A549 (cell line): ENCODE results near the gene C3orf18. TPM values are rescaled to one million over a fixed set of nuclear protein-coding genes. Genes with fewer than 3 reads are reported as not detected.
A peak's percentile ranks its signal among the peaks of the same experiment; 100 is the strongest.

ENCODE experiments used
- ATAC-seq, 2 experiments: fragments of 200-7000 bp in 1 of 2; fragments of >200 bp in 1 of 2; cut with Nextera tagmentation in 1 of 2; cut with Tn5 transposase in 1 of 2; 3 replicates each; pipeline versions ENCODE4 v1.8.0 to v1.9.1; 2018 to 2020; ENCODE audit warnings: mild to moderate bottlenecking in 1 of 2, moderate library complexity in 1 of 2
- CTCF ChIA-PET: fragments of 300-600 bp; sonication (Branson Sonifier 250); formaldehyde crosslinking; extraction: SDS; loops from one replicate; lab custom pipeline; 2021; ENCODE audit warnings: antibody characterized with exemption, inconsistent platforms; lab: Yijun Ruan, JAX
- POLR2A ChIA-PET: fragments of 350-600 bp; formaldehyde crosslinking; extraction: SDS; loops from one replicate; lab custom pipeline; 2021; ENCODE audit warnings: antibody characterized with exemption, inconsistent platforms; lab: Yijun Ruan, JAX
- DNase-seq, 2 experiments: peaks; one replicate each; pipeline versions ENCODE4 v3.0.0 to v3.0.0-alpha.2; 2011 to 2016; ENCODE audit warnings: low read depth in 1 of 2, low spot score in 1 of 2
- FAIRE-seq: peaks from 2 replicates; lab custom pipeline; 2011; peaks lifted over from hg19 to GRCh38; lab: Jason Lieb, UNC
- H3K27ac ChIP-seq, 2 experiments: fragments of >200 bp; sonication (Bioruptor Twin); formaldehyde crosslinking; 3 replicates each; pipeline ENCODE4 v1.5.1; 2016 to 2017
- H3K4me1 ChIP-seq: fragments of >200 bp; sonication (Bioruptor Twin); formaldehyde crosslinking; 3 replicates; pipeline ENCODE4 v1.6.1; 2016
- H3K4me2 ChIP-seq: fragments of >200 bp; sonication (Bioruptor Twin); formaldehyde crosslinking; 3 replicates; pipeline ENCODE4 v1.6.1; 2016
- H3K4me3 ChIP-seq: fragments of >200 bp; sonication (Bioruptor Twin); formaldehyde crosslinking; 3 replicates; pipeline ENCODE4 v1.5.1; 2016
- H3K9me3 ChIP-seq: fragments of >200 bp; sonication (Bioruptor Twin); formaldehyde crosslinking; 3 replicates; pipeline ENCODE4 v1.6.1; 2016
- CBX2 ChIP-seq: fragments of 200-600 bp; sonication (generic); IDR thresholded peaks from 2 replicates; pipeline ENCODE4 v1.6.1; 2016; ENCODE audit warnings: low read depth, mild to moderate bottlenecking, borderline replicate concordance
- CBX8 ChIP-seq: fragments of 200-600 bp; sonication (generic); IDR thresholded peaks from 2 replicates; pipeline ENCODE4 v1.6.1; 2016
- EHMT2 ChIP-seq: fragments of 200-600 bp; sonication (generic); IDR thresholded peaks from 2 replicates; pipeline ENCODE4 v1.6.1; 2016; ENCODE audit warnings: antibody characterized with exemption, low read depth, mild to moderate bottlenecking, moderate library complexity
- FOSL2 ChIP-seq, 2 experiments: fragments of 450-650 bp in 1 of 2; fragments of >200 bp in 1 of 2; sonication (Bioruptor Twin) in 1 of 2; formaldehyde crosslinking; IDR thresholded peaks; 2 replicates each; pipeline versions ENCODE4 v1.5.0 to v1.6.1; 2016 to 2020; ENCODE audit warnings: mild to moderate bottlenecking in 1 of 2, moderate library complexity in 1 of 2
- FOXS1 ChIP-seq: fragments of 250-450 bp; sonication (Bioruptor Pico); IDR thresholded peaks from 2 replicates; pipeline ENCODE4 v1.5.0; 2020; ENCODE audit warnings: mild to moderate bottlenecking, moderate library complexity
- HOXA7 ChIP-seq: fragments of 250-450 bp; sonication (Bioruptor Pico); IDR thresholded peaks from 2 replicates; pipeline ENCODE4 v1.5.0; 2020; ENCODE audit warnings: mild to moderate bottlenecking, moderate library complexity
- HOXB5 ChIP-seq: fragments of 250-450 bp; sonication (Bioruptor Pico); IDR thresholded peaks from 2 replicates; pipeline ENCODE4 v1.5.0; 2020; ENCODE audit warnings: mild to moderate bottlenecking, moderate library complexity
- KDM5A ChIP-seq: fragments of 200-600 bp; sonication (generic); IDR thresholded peaks from 2 replicates; pipeline ENCODE4 v1.6.1; 2016; ENCODE audit warnings: antibody characterized with exemption, mild to moderate bottlenecking
- MYC ChIP-seq: IDR thresholded peaks from 2 replicates; pipeline ENCODE4 v1.6.1; 2012; ENCODE audit warnings: mild to moderate bottlenecking, inconsistent platforms, low read length, improper control_type of control experiment, borderline replicate concordance
- POLR2A ChIP-seq: IDR thresholded peaks from 2 replicates; pipeline ENCODE4 v1.6.1; 2012; ENCODE audit warnings: mild to moderate bottlenecking, low read length
- RAD21 ChIP-seq, 2 experiments: fragments of >200 bp in 1 of 2; sonication (Bioruptor Twin) in 1 of 2; formaldehyde crosslinking in 1 of 2; IDR thresholded peaks in 1 of 2; conservative IDR thresholded peaks in 1 of 2; 2 replicates in 1 of 2; 3 replicates in 1 of 2; pipeline ENCODE4 v1.6.1; 2012 to 2018; ENCODE audit warnings: inconsistent platforms in 1 of 2
- RFX5 ChIP-seq: fragments of 450-650 bp; IDR thresholded peaks from 2 replicates; pipeline ENCODE4 v1.7.1; 2014; ENCODE audit warnings: antibody characterized with exemption, mild to moderate bottlenecking, moderate library complexity
- SMC3 ChIP-seq: fragments of >200 bp; sonication (Bioruptor Twin); formaldehyde crosslinking; IDR thresholded peaks from 3 replicates; pipeline ENCODE4 v1.6.1; 2018; ENCODE audit warnings: inconsistent platforms
- TFCP2L1 ChIP-seq: fragments of 250-450 bp; sonication (Bioruptor Pico); IDR thresholded peaks from 2 replicates; pipeline ENCODE4 v1.5.0; 2021; ENCODE audit warnings: mild to moderate bottlenecking
- TP53 ChIP-seq: fragments of 250-450 bp; sonication (Bioruptor Pico); IDR thresholded peaks from 2 replicates; pipeline ENCODE4 v1.5.0; 2021; ENCODE audit warnings: mild to moderate bottlenecking, moderate library complexity
- WGBS: methylation state at CpG from one replicate; pipeline ENCODE4 v1.1.6; 2017; ENCODE audit errors: missing lambda C conversion rate; 5-methylcytosine and 5-hydroxymethylcytosine counted together
- polyA plus RNA-seq, 4 experiments: library from polyadenylated mRNA; depleted of rRNA in 3 of 4; stranded (reverse); fragments of >200 nt; fragmentation: RNase III in 1 of 4; extraction: RNeasy Plus Mini Kit Qiagen cat#74134 plus additional on column Dnase treatment in 1 of 4; gene quantifications; 2 replicates in 3 of 4; 3 replicates in 1 of 4; pipeline ENCODE4 v1.2.3, GENCODE V29; 2011 to 2017
- TF ChIP-seq, protein P1 (sequence below): IDR thresholded peaks from 2 replicates; pipeline ENCODE4 v1.6.1; 2012
- TF ChIP-seq, protein P2 (sequence below): fragments of >200 bp; sonication (Bioruptor Twin); formaldehyde crosslinking; IDR thresholded peaks from 3 replicates; pipeline ENCODE4 v1.6.1; 2016
- TF ChIP-seq, protein P3 (sequence below): fragments of >200 bp; sonication (Bioruptor Twin); formaldehyde crosslinking; IDR thresholded peaks from 3 replicates; pipeline ENCODE4 v1.5.1; 2016

The C3orf18 gene
- polyA plus RNA-seq, 2 of the 4 experiments (the other 2 are of a cell fraction) = 3.4 to 5.4 TPM

DNA sequence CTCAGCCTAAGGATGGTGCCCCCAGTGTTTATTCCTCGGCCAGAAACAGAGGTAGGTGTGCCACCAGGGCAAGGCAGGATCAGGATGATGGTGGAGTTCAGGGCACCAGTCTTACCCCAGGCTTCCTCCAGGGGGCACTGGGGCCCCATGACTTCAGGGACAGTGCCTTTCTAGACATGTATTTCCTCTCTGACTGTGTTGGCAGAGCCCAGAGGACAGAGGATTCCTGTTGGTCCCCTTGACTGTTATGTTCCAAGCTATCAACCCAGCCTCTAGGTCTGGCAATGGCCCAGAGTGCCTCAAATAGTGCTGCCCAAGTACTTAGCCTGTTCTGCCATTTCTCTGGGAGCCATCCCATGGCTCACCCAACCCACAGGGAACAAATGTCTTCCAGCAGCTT, 4.6 kb upstream of the C3orf18 start:
- H3K9me3 ChIP-seq = no peaks in the 10 kb centered on the region
- H3K4me1 ChIP-seq = peaks cover 17% of the 10 kb centered on the region
- CTCF ChIA-PET = interaction anchor here (0.7 to 22.5 kb wide), 16 partner anchors 9 to 817 kb away, joined by 3 to 375 read pairs (median 4); partner anchors contain the start of genes CISH and MAPKAPK3
- no peak overlapping the region for H3K27ac ChIP-seq
- peak; percentile 35 to 53; a peak in 3 of 6 replicates for ATAC-seq
- no CpG with 5 or more reads among the region's 1 CpG for WGBS
- no peak for TF ChIP-seq EHMT2
- no peak for TF ChIP-seq TFCP2L1 (CRISPR knock-in tag)
- no peak for TF ChIP-seq HOXA7 (CRISPR knock-in tag)
- no peak for TF ChIP-seq KDM5A
- peak; percentile 88 for TF ChIP-seq SMC3
- TF ChIP-seq, protein P1, sequence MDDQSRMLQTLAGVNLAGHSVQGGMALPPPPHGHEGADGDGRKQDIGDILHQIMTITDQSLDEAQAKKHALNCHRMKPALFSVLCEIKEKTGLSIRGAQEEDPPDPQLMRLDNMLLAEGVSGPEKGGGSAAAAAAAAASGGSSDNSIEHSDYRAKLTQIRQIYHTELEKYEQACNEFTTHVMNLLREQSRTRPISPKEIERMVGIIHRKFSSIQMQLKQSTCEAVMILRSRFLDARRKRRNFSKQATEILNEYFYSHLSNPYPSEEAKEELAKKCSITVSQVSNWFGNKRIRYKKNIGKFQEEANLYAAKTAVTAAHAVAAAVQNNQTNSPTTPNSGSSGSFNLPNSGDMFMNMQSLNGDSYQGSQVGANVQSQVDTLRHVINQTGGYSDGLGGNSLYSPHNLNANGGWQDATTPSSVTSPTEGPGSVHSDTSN = no peak
- TF ChIP-seq CBX8 = no peak
- no peak for TF ChIP-seq RFX5
- no peak for TF ChIP-seq HOXB5 (CRISPR knock-in tag)
- no peak for TF ChIP-seq TP53 (CRISPR knock-in tag)
- TF ChIP-seq FOSL2 (IDR thresholded peaks at IDR 0.05) = no peak
- TF ChIP-seq FOSL2 (CRISPR knock-in tag; IDR thresholded peaks at IDR 0.05) = no peak
- no peak for TF ChIP-seq MYC
- no peak for TF ChIP-seq CBX2
- no peak for TF ChIP-seq FOXS1 (CRISPR knock-in tag)
- TF ChIP-seq RAD21 (conservative IDR thresholded peaks at IDR 0.05 in 1 of 2, IDR thresholded peaks at IDR 0.05 in 1 of 2) = peak; percentile 83 to 90
- no peak for TF ChIP-seq POLR2A
- TF ChIP-seq, protein P2, sequence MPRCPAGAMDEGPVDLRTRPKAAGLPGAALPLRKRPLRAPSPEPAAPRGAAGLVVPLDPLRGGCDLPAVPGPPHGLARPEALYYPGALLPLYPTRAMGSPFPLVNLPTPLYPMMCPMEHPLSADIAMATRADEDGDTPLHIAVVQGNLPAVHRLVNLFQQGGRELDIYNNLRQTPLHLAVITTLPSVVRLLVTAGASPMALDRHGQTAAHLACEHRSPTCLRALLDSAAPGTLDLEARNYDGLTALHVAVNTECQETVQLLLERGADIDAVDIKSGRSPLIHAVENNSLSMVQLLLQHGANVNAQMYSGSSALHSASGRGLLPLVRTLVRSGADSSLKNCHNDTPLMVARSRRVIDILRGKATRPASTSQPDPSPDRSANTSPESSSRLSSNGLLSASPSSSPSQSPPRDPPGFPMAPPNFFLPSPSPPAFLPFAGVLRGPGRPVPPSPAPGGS = no peak
- TF ChIP-seq, protein P3, sequence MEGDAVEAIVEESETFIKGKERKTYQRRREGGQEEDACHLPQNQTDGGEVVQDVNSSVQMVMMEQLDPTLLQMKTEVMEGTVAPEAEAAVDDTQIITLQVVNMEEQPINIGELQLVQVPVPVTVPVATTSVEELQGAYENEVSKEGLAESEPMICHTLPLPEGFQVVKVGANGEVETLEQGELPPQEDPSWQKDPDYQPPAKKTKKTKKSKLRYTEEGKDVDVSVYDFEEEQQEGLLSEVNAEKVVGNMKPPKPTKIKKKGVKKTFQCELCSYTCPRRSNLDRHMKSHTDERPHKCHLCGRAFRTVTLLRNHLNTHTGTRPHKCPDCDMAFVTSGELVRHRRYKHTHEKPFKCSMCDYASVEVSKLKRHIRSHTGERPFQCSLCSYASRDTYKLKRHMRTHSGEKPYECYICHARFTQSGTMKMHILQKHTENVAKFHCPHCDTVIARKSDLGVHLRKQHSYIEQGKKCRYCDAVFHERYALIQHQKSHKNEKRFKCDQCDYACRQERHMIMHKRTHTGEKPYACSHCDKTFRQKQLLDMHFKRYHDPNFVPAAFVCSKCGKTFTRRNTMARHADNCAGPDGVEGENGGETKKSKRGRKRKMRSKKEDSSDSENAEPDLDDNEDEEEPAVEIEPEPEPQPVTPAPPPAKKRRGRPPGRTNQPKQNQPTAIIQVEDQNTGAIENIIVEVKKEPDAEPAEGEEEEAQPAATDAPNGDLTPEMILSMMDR = peak; percentile 64
- POLR2A ChIA-PET = no interaction called here
- DNase-seq = peak; percentile 55 to 71
- FAIRE-seq = no peak
- H3K4me3 ChIP-seq = no peak overlapping the region
- H3K4me2 ChIP-seq = no peak overlapping the region

DNA sequence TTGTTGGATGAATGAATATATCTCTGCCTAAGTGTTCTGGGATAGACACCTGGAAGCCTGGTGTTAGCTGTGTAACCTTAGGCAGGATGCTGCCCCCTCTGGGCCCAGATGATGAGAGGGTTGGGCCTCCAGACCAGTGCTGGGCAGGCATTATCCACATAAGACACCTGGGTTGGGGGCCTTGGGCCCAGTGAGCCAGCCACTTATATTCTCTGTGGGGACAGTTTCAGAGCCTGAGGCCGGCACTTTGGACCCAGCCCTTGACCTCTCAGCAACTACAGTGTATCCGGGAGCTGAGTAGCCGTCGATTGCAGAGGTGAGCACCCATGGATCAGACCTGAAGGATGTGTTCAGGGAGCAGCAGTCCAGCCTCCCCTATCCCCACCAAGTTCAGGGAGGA, 3.9 kb upstream of the C3orf18 start:
- no peak overlapping the region for H3K27ac ChIP-seq
- FAIRE-seq (no peak), ATAC-seq (no peak), DNase-seq (no peak)
- 67% methylated on average over 3 of the region's 4 CpGs for WGBS
- no peak overlapping the region for H3K4me2 ChIP-seq
- H3K4me3 ChIP-seq = no peak overlapping the region
- H3K4me1 ChIP-seq = peaks cover 20% of the 10 kb centered on the region
- TF ChIP-seq, protein P3 = no peak
- H3K9me3 ChIP-seq = no peaks in the 10 kb centered on the region
- ChIA-PET CTCF (interaction anchor here (0.7 to 22.5 kb wide), 11 partner anchors 9 to 818 kb away, joined by 3 to 375 read pairs (median 5); partner anchors contain the start of genes CISH and MAPKAPK3), POLR2A (interaction anchor here (1.0 kb wide), 1 partner anchor 40 kb away, joined by 6 read pairs; the partner anchor contains the start of gene CISH)
